A549 (cell line): Measurements from ENCODE around the gene CRYBB3.

Experiments
- CHD2 ChIP-seq: fragments of 150-350 bp; IDR thresholded peaks from 2 replicates; pipeline ENCODE4 v1.6.1; 2014; ENCODE audit warnings: low read length; ENCODE audit not compliant: partially characterized antibody
- KDM1A ChIP-seq: fragments of 200-600 bp; sonication (generic); IDR thresholded peaks from 2 replicates; pipeline ENCODE4 v1.6.1; 2016; ENCODE audit warnings: low read depth, mild to moderate bottlenecking
- POLR2A ChIP-seq: IDR thresholded peaks from 2 replicates; pipeline ENCODE4 v1.6.1; 2012; ENCODE audit warnings: mild to moderate bottlenecking, low read length
- RAD21 ChIP-seq, 2 experiments: fragments of >200 bp in 1 of 2; sonication (Bioruptor Twin) in 1 of 2; formaldehyde crosslinking in 1 of 2; IDR thresholded peaks in 1 of 2; conservative IDR thresholded peaks in 1 of 2; 2 replicates in 1 of 2; 3 replicates in 1 of 2; pipeline ENCODE4 v1.6.1; 2012 to 2018; ENCODE audit warnings: inconsistent platforms in 1 of 2
- RFX5 ChIP-seq: fragments of 450-650 bp; IDR thresholded peaks from 2 replicates; pipeline ENCODE4 v1.7.1; 2014; ENCODE audit warnings: antibody characterized with exemption, mild to moderate bottlenecking, moderate library complexity
- TF ChIP-seq, protein P1 (sequence below): IDR thresholded peaks from 2 replicates; pipeline ENCODE4 v1.6.1; 2012
- TF ChIP-seq, protein P2 (sequence below): fragments of >200 bp; sonication (Bioruptor Twin); formaldehyde crosslinking; IDR thresholded peaks from 3 replicates; pipeline ENCODE4 v1.5.1; 2016
- TF ChIP-seq, protein P3 (sequence below): fragments of 250-450 bp; sonication (Bioruptor Pico); IDR thresholded peaks from 2 replicates; pipeline ENCODE4 v1.5.0; 2020; ENCODE audit warnings: low read depth, mild to moderate bottlenecking, moderate library complexity

DNA sequence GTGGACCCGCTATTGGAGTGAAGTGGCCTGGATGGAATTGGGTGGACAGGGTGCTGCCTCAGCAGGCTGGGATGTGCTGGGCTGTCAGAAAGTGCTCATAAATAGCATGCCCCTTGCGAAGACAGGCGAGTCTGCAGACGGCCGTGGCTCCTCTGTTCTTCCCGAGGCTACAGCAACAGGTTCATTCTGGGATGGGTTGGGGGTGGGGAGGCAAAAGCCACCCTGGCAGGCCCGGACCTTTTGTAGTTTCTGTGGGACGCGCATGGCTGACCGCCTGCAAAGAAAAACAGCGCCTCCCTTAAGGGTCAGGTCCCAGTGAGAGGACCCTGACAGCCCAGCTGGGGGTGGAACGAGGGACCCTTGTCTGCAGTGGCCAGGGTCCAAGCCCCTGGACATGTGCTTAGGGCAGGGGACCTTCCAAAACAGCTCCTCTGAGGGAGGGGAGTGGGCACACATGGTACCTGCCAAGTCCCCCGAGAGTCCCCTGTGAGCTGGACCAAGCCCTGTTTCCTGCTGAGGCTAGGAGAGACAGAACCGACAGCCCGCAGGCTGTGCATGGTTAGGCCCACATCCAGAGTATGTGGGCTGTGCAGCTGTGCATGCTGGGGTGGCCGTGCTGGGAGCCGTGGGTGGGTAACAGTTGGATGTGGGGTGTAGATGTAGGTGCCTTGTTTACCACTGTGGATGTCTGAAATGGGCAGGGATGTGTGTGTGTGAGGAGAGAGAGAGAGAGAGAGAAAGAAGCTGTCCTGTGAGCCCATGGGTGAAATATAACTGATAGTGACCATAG lies at the start of gene CRYBB3:
- TF ChIP-seq RFX5 (no peak), POLR2A (no peak), CHD2 (no peak), RAD21 (conservative IDR thresholded peaks at IDR 0.05 in 1 of 2, IDR thresholded peaks at IDR 0.05 in 1 of 2) (no peak), KDM1A (no peak)
- TF ChIP-seq, protein P1, sequence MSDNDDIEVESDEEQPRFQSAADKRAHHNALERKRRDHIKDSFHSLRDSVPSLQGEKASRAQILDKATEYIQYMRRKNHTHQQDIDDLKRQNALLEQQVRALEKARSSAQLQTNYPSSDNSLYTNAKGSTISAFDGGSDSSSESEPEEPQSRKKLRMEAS = no peak
- TF ChIP-seq, protein P2, sequence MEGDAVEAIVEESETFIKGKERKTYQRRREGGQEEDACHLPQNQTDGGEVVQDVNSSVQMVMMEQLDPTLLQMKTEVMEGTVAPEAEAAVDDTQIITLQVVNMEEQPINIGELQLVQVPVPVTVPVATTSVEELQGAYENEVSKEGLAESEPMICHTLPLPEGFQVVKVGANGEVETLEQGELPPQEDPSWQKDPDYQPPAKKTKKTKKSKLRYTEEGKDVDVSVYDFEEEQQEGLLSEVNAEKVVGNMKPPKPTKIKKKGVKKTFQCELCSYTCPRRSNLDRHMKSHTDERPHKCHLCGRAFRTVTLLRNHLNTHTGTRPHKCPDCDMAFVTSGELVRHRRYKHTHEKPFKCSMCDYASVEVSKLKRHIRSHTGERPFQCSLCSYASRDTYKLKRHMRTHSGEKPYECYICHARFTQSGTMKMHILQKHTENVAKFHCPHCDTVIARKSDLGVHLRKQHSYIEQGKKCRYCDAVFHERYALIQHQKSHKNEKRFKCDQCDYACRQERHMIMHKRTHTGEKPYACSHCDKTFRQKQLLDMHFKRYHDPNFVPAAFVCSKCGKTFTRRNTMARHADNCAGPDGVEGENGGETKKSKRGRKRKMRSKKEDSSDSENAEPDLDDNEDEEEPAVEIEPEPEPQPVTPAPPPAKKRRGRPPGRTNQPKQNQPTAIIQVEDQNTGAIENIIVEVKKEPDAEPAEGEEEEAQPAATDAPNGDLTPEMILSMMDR = no peak
- TF ChIP-seq, protein P3, sequence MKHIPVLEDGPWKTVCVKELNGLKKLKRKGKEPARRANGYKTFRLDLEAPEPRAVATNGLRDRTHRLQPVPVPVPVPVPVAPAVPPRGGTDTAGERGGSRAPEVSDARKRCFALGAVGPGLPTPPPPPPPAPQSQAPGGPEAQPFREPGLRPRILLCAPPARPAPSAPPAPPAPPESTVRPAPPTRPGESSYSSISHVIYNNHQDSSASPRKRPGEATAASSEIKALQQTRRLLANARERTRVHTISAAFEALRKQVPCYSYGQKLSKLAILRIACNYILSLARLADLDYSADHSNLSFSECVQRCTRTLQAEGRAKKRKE (CRISPR knock-in tag) = no peak
